K562 (cell line): ENCODE data around the gene MANEA. TPM values are rescaled to one million over a fixed set of nuclear protein-coding genes. Genes with fewer than 3 reads are reported as not detected.

Source experiments
- FOXJ3 ChIP-seq: sonication (generic); formaldehyde crosslinking; IDR thresholded peaks from 2 replicates; pipeline ENCODE4 v1.4.0; 2020; ENCODE audit warnings: mild to moderate bottlenecking, missing genetic modification reagents
- NR2C2 ChIP-seq, 2 experiments: fragments of 200-800 bp in 1 of 2; sonication (Bioruptor generic) in 1 of 2; sonication (generic) in 1 of 2; formaldehyde crosslinking in 1 of 2; IDR thresholded peaks; 2 replicates each; pipeline versions ENCODE4 v1.6.1 to v1.8.0; 2016 to 2022; ENCODE audit warnings: mild to moderate bottlenecking in 1 of 2, missing compliant biosample characterization in 1 of 2, missing genetic modification characterization in 1 of 2, missing genetic modification reagents in 1 of 2
- TEAD2 ChIP-seq: fragments of 450-650 bp; IDR thresholded peaks from 2 replicates; pipeline ENCODE4 v1.6.1; 2016; ENCODE audit warnings: missing genetic modification characterization, control low read depth, missing compliant biosample characterization
- TFAM ChIP-seq: fragments of 250-450 bp; sonication (Bioruptor Pico); conservative IDR thresholded peaks from 2 replicates; pipeline ENCODE4 v1.5.0; 2021; ENCODE audit warnings: mild to moderate bottlenecking, moderate library complexity
- ZNF668 ChIP-seq: fragments of 250-450 bp; sonication (Bioruptor Pico); IDR thresholded peaks from 2 replicates; pipeline ENCODE4 v1.8.0; 2022; ENCODE audit warnings: mild to moderate bottlenecking, inconsistent platforms
- ZNF76 ChIP-seq: fragments of 250-450 bp; sonication (Bioruptor Pico); IDR thresholded peaks from 2 replicates; pipeline ENCODE4 v1.4.0; 2020; ENCODE audit warnings: mild to moderate bottlenecking, moderate library complexity, borderline replicate concordance
- polyA plus RNA-seq, 8 experiments: library from polyadenylated mRNA; depleted of rRNA in 4 of 8; stranded (reverse) in 5 of 8; unstranded in 3 of 8; fragments of >200 nt; fragmentation: Nextera tagmentation in 2 of 8; fragmentation: Illumina TruSeq in 1 of 8; extraction: Ambion mirVana in 2 of 8; extraction: Trizol in 1 of 8; gene quantifications; 2 replicates each; pipeline versions ENCODE4 v1.2.1 to v1.2.3, GENCODE V29; 2011 to 2014; ENCODE audit warnings: inconsistent platforms in 1 of 8, missing spikeins in 1 of 8
- total RNA-seq, 7 experiments: library from RNA; depleted of rRNA in 6 of 7; stranded (reverse); fragments of >200 nt in 6 of 7; fragmentation: Illumina TruSeq in 2 of 7; extraction: Trizol in 2 of 7; gene quantifications; 2 replicates each; pipeline versions ENCODE4 v1.2.1 to v1.2.3, GENCODE V29; 2011 to 2021; ENCODE audit warnings: low replicate concordance in 1 of 7
- TF ChIP-seq, protein P1 (sequence below), 2 experiments: fragments of 450-650 bp in 1 of 2; sonication (generic) in 1 of 2; formaldehyde crosslinking in 1 of 2; IDR thresholded peaks in 1 of 2; conservative IDR thresholded peaks in 1 of 2; 2 replicates each; pipeline versions ENCODE4 v1.6.1 to v1.8.1; 2016 to 2023; ENCODE audit warnings: mild to moderate bottlenecking in 2 of 2, moderate library complexity in 2 of 2, inconsistent platforms in 1 of 2, missing genetic modification reagents in 1 of 2
- TF ChIP-seq, protein P2 (sequence below), 2 experiments: fragments of 150-350 bp in 1 of 2; IDR thresholded peaks; 2 replicates each; pipeline ENCODE4 v1.6.1; 2012 to 2016; ENCODE audit warnings: low read depth in 2 of 2, low read length in 2 of 2, mild to moderate bottlenecking in 1 of 2, moderate library complexity in 1 of 2

Gene MANEA
- total and polyA plus RNA-seq, 9 of the 15 experiments (the other 6 are each of a cell fraction or from before 2014, with no cell fraction given), result 4.8 to 16.1 (median 11.4) TPM

DNA sequence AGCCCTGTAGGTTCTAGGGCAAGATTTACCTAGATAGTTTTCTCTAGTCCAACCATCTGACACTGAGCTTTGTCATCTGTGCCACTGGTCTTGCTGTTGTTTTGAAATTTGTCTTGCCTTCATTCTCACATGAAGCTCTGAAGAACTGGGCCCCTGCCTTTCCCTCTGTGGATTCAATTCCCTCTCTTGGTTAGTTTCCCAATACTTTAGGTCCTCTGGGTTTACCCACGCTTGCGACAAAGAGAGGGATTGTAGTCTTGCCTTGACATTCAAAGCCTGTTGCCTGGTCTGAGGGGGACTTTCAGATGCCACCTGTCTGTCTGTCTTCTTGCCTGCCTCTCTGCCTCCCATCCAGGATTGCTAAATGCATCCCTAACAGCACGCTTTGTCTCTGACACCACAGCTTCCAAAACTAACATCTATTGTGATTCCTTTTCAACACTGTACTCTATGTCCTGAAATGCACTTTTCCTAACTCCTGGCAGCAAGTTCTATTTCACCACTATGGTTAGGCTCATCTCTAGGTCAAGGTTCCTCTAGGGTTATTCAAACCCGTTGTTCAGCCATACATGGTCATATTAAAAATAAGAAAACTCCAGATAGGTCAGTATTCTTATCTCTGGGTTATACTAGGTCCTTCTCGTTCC is 25.5 kb upstream of the MANEA start (continued):
- TF ChIP-seq, protein P1, sequence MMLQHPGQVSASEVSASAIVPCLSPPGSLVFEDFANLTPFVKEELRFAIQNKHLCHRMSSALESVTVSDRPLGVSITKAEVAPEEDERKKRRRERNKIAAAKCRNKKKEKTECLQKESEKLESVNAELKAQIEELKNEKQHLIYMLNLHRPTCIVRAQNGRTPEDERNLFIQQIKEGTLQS (IDR thresholded peaks at IDR 0.05), result no peak
- TF ChIP-seq, protein P1 (CRISPR knock-in tag; conservative IDR thresholded peaks at IDR 0.05), result no peak
- no peak for TF ChIP-seq FOXJ3 (CRISPR knock-in tag)
- no peak for TF ChIP-seq TEAD2 (tag)
- TF ChIP-seq, protein P2, sequence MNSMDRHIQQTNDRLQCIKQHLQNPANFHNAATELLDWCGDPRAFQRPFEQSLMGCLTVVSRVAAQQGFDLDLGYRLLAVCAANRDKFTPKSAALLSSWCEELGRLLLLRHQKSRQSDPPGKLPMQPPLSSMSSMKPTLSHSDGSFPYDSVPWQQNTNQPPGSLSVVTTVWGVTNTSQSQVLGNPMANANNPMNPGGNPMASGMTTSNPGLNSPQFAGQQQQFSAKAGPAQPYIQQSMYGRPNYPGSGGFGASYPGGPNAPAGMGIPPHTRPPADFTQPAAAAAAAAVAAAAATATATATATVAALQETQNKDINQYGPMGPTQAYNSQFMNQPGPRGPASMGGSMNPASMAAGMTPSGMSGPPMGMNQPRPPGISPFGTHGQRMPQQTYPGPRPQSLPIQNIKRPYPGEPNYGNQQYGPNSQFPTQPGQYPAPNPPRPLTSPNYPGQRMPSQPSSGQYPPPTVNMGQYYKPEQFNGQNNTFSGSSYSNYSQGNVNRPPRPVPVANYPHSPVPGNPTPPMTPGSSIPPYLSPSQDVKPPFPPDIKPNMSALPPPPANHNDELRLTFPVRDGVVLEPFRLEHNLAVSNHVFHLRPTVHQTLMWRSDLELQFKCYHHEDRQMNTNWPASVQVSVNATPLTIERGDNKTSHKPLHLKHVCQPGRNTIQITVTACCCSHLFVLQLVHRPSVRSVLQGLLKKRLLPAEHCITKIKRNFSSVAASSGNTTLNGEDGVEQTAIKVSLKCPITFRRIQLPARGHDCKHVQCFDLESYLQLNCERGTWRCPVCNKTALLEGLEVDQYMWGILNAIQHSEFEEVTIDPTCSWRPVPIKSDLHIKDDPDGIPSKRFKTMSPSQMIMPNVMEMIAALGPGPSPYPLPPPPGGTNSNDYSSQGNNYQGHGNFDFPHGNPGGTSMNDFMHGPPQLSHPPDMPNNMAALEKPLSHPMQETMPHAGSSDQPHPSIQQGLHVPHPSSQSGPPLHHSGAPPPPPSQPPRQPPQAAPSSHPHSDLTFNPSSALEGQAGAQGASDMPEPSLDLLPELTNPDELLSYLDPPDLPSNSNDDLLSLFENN (IDR thresholded peaks at IDR 0.05; ENCODE audit: low read depth in 2 of 2, low read length in 2 of 2), result no peak
- TF ChIP-seq TFAM (CRISPR knock-in tag), result no peak
- TF ChIP-seq ZNF76 (CRISPR knock-in tag), result no peak
- no peak for TF ChIP-seq NR2C2 (CRISPR knock-in tag; IDR thresholded peaks at IDR 0.05)
- TF ChIP-seq NR2C2 (tag; IDR thresholded peaks at IDR 0.05), result no peak
- TF ChIP-seq ZNF668 (CRISPR knock-in tag), result no peak
